Amniotic epithelial cell (primary cell): ENCODE results near the gene BTBD17.

Source experiments
- DNase-seq: peaks from one replicate; pipeline ENCODE4 v3.0.0-alpha.2; 2010; ENCODE audit warnings: low read depth

The BTBD17 gene

DNA sequence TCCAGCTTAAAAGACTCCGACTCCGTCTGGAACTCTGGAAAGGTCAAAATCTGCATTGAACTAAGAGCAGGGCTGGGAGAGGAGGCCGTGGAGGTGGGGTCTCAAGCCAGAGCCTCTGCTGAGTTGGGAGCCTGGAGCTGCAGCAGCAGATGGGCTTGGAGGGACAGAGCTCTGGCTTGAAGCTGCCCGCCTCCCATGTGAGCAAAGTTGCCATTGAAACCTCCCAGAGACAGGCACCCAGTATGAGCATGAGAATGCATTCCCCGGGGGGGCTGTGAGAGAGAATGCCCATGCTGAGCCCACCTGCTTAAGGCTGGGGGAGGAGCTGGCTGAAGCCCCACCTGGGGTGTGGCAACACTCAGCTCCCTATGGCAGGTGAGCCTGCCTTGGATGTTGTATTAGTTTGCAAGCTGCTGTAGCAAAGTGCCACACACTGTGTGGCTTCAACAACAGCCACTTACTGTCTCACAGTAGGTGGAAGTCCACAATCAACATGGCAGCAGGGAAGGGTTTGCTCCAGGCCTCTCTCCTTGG is 26.1 kb downstream of the BTBD17 start:
- DNase-seq, result no peak

DNA sequence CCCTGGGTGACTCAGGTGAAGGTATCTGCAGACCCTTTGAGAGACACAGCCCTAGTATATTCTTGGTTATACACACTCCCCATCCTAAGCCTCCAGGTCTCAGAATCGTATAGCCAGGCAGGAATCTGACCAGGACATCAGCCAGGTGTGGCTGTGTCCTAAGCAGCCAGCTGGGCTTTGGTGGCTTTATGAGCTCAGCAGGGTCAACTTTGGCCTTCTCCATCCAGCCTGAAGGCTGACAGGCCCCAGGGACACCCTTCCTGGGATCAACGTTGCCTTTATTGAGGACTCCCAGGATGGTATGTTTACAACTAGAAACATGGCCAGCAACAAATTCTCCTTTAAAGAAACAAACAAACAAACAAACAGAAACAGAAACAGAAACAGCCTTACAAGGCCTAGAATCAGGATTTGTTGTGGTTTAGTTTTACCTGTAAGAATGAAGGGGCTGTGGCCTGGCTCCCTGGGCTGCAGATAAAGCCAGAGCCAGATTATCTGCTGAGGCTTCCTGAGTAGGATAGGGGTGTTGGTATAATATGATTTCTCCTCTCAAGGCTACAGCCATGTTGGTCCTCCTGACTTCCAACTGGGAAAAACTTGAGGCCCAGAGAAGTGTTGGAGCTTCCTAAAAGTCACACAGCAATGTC is 27.2 kb downstream of the BTBD17 start:
- DNase-seq, result peak; percentile 1

DNA sequence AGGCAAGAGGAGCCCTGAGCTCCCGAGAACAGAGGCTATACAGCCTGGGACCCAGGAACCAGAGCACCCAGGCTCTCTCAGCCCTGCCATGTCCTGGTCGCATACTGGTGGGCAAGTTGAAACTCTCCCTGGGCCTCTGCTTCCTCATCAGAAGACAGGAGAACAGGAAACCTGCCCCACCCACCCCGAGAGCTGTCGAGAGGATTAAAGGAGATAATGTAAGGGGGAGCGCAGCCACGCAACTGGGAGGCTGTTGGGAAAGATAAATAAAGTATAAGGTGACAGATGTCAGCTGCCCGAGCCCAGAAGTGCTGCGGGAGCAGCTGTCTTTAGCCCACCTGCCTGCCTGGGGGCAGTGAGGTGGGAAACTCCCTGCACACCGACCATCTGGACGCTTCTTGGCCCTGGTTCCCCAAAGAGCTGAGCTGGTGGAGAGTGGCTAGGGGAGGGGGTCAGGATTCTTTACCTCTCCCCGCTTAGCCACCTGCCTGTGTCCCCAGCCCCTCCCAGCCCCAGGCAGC is 28.8 kb downstream of the BTBD17 start:
- DNase-seq, result no peak

DNA sequence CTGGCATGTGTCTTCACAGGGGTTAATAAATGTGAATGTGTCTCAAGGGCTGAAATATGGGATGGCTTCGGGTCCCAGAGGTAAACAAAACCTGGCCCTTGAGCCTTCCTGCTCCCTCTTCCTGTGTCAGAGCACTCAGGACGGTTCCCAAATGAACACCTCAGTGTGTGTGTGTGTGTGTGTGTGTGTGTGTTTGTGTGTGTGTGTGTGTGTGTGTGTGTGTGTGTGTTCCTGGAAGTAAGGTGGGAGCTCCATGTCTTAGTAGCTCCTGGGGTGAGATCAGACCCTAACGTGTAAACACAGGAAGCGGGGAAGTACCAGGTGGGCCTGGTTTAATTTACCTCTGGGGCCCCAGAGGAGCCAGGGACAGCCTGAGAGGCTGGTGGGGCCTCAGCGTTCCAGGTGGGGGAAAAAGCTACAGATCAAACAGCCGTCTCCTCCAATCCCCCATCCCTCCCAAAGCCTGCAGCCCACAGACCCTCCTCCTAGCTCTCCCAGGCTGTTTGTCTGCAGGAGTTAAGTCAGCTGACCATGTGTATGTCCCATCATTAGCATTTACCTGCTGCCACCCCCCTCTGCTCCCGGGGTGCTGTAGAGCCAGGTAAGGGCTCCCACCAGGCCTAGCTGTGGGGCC is 29.5 kb downstream of the BTBD17 start:
- no peak for DNase-seq

DNA sequence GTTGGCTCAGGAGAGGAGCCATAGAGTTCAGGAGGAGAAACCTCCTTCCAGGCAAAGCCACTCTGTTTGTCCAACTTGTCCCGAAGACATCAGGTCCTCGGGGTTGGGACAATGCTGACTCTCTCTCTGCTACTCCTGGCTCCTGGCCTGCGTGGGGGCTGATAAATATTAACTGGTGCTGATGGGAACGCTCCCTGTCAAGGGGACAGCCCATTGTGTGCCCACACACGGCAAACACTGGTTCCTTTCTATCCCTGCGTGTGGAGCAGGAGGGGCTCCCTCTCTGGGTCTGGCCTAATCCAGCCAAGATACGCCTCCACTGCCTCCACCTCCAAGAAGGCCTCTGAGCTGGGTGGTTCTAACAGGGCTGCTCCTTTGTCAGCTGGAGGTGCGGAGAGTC is 31.2 kb downstream of the BTBD17 start:
- DNase-seq, result no peak

DNA sequence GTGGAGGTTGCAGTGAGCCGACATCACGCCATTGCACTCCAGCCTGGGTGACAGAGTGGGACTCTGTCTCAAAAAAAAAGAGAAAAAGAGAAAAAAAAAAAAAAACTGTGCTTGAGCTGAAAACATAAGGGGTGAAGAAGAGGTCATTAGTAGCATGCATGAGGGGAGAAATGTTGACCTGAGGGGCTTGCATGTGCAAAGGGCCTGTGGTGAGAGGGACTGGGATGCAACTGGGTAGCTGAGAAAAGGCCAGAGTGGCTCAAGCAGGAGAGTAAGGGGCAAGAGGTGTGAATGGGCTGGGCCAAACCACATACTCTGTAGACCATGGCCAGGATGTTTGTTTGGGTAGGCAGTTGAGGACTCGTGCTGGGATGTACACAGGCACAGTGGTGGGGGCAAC is 32.3 kb downstream of the BTBD17 start:
- no peak for DNase-seq

DNA sequence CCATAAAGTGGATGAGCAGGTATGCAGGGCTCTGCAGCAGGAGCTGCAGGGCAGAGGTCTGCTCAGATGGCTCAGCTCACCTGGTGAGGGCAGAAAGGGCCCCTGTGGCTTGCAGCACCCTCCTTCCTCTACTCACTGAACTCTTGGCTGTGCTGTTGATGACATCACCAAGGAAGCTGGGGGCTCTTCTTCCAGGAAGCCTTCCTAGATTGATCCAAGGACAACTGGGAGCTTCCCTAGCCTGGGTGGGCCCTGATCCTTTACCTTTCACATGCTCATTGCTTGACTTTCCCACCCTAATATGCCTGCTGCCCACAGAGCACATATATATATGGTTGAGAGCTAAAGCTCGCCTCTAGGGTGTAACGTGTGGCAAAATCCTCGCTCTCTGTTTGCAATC is 33.2 kb downstream of the BTBD17 start:
- no peak for DNase-seq

DNA sequence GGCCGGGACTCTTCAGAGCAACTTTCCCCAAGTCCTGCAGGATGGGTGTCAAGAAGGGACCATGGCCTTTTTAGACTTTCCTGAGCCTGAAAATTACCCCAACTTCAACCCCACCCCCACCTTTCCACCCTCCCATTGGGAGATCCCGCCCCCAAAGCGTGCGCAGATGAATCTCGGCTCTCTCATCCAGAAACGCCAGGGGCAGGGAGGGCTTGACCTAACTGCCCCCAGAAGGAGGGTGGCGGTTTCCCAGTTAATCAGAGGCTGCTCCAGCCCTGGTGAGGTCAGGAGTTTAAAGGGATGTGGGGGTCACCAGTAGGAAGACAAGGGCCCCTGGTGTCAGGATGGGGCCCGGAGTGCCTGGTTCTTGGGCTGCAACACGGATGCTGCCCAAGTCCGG is 35.2 kb downstream of the BTBD17 start:
- DNase-seq, result no peak

DNA sequence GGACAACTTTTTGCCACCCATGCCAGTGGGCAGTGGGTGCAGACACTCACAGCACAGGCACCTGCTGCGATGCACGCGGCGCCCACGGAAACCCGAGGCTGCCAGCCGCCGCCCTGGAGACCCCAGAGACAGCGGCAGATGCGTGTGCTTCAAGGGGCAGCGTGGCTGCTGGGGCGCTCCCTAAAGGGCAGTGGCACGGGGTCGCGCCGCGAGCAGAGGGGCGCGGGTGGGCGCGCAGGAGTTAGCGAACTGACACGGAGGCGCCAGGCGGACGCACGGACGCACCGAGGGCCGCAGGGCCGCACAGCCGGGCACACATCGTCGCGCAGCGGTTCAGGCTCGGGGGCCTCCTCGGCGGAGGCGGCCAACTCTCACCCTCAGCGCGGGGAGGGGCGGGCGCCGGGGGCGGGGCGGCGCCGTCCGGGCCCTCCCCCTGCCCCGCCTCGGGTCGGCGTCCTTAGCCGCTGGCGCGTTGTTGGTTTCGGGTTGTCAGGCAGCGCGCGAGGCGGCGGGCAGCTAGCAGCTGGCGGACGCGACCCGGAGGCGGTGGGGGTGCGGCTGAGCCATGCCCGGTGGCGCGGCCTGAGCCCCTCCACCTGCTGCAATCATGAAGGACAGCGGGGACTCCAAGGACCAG is 35.8 kb downstream of the BTBD17 start, which contains the start of gene KIF19:
Gene KIF19 (plus strand): TSS at position 484 of the 637 bp plus-strand sequence. CDS start 124 bp downstream, at position 608.
- DNase-seq, result no peak

DNA sequence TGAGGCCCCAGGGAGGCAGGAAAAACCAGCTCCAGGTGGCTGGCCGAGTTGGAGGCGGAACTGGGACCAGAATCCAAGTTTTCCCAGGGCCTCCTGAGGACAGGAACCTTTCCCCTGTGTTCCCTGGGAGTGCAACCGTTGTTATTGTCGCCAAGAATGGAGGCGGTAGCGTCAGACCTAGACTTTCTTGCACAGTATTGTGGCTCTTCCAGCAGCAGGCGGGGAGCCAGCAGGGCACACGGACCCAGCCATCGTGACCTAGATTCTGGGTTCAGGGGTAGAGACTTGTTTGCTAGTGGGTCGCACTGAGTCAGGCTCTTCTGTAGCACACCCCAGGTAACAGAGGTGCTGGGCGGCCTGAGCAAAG is 36.3 kb downstream of the BTBD17 start:
- DNase-seq, result no peak

DNA sequence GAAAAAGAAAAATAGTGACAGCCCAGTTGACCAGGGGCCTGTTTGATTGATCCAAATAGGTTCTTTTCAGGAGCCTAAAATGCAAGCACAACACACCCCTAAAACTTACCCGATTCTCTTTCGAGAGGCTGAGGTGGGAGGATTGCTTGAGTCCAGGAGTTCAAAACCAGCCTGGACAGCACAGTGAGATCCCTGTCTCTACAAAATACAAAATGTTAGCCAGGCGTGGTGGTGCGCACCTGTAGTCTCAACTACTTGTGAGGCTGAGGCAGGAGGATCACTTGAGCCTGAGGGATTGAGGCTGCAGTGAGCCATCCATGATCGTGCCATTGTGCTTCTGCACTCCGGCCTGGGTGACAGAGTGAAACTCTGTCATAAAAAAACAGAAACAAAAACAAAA is 37.1 kb downstream of the BTBD17 start:
- DNase-seq, result no peak

DNA sequence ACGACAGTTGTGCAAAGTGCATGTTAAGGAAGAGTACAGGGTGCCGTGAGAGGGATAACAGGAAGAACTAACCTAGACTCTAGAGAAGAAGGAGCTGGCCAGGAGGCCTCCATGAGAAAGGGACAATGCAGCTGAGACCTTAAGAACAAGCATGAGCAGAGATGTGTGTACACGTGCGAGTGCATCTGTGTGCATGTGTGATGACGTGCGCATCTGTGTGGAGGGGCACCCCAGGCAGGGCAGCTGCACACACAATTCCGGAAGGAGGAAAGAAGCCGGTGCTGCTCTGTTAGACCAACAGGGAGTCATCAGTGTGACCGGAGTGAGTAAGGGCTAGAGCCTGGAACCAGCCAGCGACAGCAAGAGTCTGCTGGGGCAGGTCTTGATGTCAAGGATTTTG is 43.3 kb downstream of the BTBD17 start:
- DNase-seq, result no peak

DNA sequence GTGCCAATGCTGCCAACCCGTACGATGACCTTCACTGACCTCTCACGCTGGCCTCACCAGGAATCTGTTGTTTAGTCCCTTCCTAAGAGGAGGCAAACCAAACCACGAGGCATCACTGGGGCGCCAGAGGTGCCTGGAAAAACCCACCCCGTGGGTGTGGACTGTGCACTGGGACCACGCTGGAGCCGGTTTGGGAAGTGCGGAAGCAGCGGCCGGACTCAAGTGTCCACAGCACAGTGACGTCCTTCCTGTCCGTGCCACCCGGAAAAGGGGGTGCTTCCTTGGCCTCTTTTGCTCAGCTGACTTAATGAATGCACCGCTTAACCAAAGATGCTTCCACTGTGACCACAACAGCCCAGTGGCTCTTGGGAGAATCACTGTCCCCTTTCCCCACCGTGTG is 44.6 kb downstream of the BTBD17 start:
- no peak for DNase-seq

DNA sequence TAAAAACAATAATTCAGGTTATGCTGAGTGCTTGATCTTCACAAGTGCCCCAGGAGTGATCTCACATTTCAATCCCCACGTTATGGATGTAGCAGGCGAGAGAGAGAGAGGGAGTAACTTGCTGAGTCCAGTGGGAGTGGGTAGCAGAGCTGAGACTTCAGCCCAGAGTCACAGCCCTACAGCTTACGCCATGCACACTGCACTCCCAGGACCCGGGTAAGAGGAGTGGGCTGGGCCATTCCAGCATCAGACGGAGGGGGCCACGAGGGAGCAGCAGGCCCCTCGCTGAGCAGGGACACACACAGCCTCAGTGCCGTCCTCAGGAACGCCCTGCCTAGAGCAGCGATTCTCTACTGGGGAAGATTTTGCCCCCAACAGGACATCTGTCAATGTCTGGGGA is 45.4 kb downstream of the BTBD17 start:
- DNase-seq, result no peak

DNA sequence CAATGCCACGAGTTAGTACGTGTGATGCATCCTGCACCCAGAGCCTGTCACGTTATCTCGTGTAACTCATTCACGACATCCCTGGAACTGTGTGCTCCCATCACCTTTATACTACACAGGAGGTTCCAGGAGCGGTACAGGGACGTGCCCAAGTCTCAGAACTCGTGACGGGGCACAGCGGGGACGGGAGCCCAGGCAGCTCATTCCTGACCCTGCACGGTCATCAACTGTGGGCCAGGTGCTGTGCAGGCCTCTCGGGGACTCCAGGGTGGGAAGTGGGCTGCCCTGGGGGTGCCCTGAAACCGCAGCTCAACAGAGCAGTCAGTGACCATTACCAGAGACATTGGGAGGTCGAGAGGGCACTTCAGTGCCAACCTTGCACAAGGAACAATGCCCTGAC is 46.8 kb downstream of the BTBD17 start:
- no peak for DNase-seq

DNA sequence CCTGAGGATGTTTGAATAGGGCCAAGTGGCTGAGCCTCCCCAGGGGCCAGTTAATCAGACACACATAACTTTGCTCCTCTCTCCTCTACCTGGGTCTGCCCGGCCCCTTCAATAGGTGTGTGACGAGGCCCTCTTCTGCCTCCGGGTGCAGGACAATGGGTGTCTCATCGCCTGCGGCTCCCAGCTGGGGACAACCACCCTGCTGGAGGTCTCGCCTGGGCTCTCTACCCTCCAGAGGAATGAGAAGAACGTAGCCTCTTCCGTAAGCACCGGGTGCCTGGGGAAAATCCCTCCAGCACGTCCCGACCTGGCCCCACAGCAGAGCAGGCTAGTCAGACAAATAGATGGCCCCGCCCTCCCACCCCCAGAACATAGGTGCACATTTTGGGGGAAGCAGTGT is 51.8 kb downstream of the BTBD17 start:
- no peak for DNase-seq

DNA sequence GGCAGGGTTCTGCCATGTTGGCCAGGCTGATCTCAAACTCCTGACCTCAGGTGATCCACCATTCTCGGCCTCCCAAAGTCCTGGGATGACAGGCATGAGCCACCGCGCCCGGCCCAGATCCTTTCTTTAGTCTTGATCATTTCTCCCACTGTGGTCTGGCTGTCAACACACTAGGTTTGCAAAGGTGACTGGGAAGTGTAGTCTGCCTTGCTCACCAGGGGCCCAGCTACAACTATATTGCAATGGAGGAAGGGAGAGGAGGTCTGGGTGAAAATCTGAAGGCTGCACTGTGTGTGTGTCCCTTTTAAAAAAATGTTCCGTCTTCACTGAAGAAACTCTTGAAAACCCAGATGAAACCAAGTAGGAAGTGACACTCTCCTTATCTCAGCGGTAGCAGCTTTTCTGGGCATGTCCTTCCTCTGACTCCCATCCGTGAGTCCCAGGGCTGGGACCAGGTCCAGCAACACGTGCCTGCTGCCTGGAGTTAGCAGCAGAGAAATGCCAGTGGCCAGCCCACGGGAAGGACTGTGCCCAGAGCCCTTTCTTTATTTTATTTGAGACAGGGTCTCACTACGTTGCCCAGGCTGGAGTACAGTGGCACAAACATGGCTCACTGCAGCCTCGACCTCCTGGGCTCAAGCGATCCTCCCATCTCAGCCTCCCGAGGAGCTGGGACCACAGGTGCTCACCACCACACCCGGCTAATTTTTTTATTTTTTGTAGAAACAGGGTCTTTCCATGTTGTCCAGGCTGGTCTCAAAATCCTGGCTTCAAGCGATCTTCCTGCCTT is 53.5 kb downstream of the BTBD17 start:
- no peak for DNase-seq
